Mucosa of descending colon (tissue), 3 donors: ENCODE measurements around the gene NAA80. TPM values are rescaled to one million over a fixed set of nuclear protein-coding genes. Genes with fewer than 3 reads are reported as not detected.

Source experiments
- ATAC-seq: fragments of 200-7000 bp; cut with Tn5 transposase; one replicate; pipeline ENCODE4 v1.9.1; 2020; ENCODE audit warnings: mild to moderate bottlenecking, moderate library complexity
- DNase-seq, 3 donors: peaks; one replicate each; pipeline ENCODE4 v3.0.0-alpha.2; 2020
- H3K36me3 ChIP-seq: fragments of 200-600 bp; one replicate; pipeline ENCODE4 v1.8.0; 2021; ENCODE audit warnings: low read depth, mild to moderate bottlenecking
- H3K4me1 ChIP-seq: fragments of 200-600 bp; one replicate; pipeline ENCODE4 v1.8.0; 2021; ENCODE audit warnings: low read depth, mild to moderate bottlenecking
- H3K4me3 ChIP-seq: fragments of 200-600 bp; one replicate; pipeline ENCODE4 v1.8.0; 2021; ENCODE audit warnings: mild to moderate bottlenecking
- H3K9me3 ChIP-seq: fragments of 200-600 bp; one replicate; pipeline ENCODE4 v1.8.0; 2021; ENCODE audit warnings: mild to moderate bottlenecking
- intact Hi-C, 2 donors: fragments of 100-400 bp; cut with DNase I in 1 of 2; cut with micrococcal nuclease in 1 of 2; formaldehyde crosslinking; loops; one replicate each; pipeline versions ENCODE4 v1.11.0 to v1.11.1; 2022; cut with DNase I, micrococcal nuclease
- long read RNA-seq, 2 donors: library from polyadenylated mRNA; unstranded; transcript quantifications; one replicate each; pipeline ENCODE4 v2.0.0, GENCODE V29; 2019 to 2021
- total RNA-seq, 3 donors: library from RNA; stranded (reverse); fragmentation: NEBNext Ultra II Directional in 2 of 3; extraction: Animal tissue kit (Norgen Biotek cat#: 25700) in 2 of 3; gene quantifications; one replicate each; pipeline versions ENCODE4 v1.2.1 to v1.2.4, GENCODE V29; 2021 to 2023
- TF ChIP-seq, protein P1 (sequence below): fragments of 200-600 bp; IDR thresholded peaks from one replicate; pipeline ENCODE4 v1.8.0; 2022; ENCODE audit warnings: antibody characterized with exemption, mild to moderate bottlenecking
- donor health status: DM: no; HTN: no; CAD: no; lungs with moderate emphysema.
- donor health status: DM: no; HTN: no; CAD: no.
- donor health status: DM: no; HTN: yes; CAD: no.

Gene NAA80
- 10 to 100 TPM in 1 of 3 donors, 1 to 10 TPM in 2; 7.0 to 10.1 (median 8.4) TPM for total RNA-seq
- long read RNA-seq, donor 1, result 0 reads
- long read RNA-seq, donor 2, partial matches to known transcripts, result 2 of 3 reads
- long read RNA-seq, donor 2, other reads (novel, unspliced or antisense), result 0 of 3 reads

- DNase-seq, result peak; percentile 99 to 100 (median 100)
- intact Hi-C loops, result no loop called here
- peaks cover 14% of the 10 kb centered on the region for H3K4me1 ChIP-seq
- H3K36me3 ChIP-seq, result peaks cover 6% of the 10 kb centered on the region
- no peaks in the 10 kb centered on the region for H3K9me3 ChIP-seq
- TF ChIP-seq, protein P1, sequence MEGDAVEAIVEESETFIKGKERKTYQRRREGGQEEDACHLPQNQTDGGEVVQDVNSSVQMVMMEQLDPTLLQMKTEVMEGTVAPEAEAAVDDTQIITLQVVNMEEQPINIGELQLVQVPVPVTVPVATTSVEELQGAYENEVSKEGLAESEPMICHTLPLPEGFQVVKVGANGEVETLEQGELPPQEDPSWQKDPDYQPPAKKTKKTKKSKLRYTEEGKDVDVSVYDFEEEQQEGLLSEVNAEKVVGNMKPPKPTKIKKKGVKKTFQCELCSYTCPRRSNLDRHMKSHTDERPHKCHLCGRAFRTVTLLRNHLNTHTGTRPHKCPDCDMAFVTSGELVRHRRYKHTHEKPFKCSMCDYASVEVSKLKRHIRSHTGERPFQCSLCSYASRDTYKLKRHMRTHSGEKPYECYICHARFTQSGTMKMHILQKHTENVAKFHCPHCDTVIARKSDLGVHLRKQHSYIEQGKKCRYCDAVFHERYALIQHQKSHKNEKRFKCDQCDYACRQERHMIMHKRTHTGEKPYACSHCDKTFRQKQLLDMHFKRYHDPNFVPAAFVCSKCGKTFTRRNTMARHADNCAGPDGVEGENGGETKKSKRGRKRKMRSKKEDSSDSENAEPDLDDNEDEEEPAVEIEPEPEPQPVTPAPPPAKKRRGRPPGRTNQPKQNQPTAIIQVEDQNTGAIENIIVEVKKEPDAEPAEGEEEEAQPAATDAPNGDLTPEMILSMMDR, result peak; percentile 33
- peak within 1 kb of the TSS; percentile 20 for H3K4me3 ChIP-seq
- peak; percentile 86 for ATAC-seq
Measured at GRCh38 chr3:50298836-50299637, at the start of gene NAA80, which contains the start of gene HYAL3. Gene NAA80, minus strand, starts transcription at chr3:50299405. Its CDS starts 1,942 bp downstream, at chr3:50297463. Gene HYAL3, minus strand, starts transcription at chr3:50299405. Its CDS starts 3,803 bp downstream, at chr3:50295602.

- ATAC-seq (peak; percentile 15), DNase-seq (peak in 2 of 3 donors; percentile 73 to 77)
- Histone ChIP-seq H3K9me3 (no peaks in the 10 kb centered on the region), H3K36me3 (no peaks in the 10 kb centered on the region), H3K4me3 (no peak overlapping the region), H3K4me1 (peaks cover 30% of the 10 kb centered on the region)
- TF ChIP-seq, protein P1, result no peak
- intact Hi-C loops, result loop anchor here in 1 of 2 donors (5.0 kb wide), 1 partner anchor 195 kb away; no protein-coding TSS in a partner anchor
Measured at GRCh38 chr3:50347187-50347813, 48.1 kb upstream of the NAA80 start.

- Histone ChIP-seq H3K36me3 (no peaks in the 10 kb centered on the region), H3K9me3 (no peaks in the 10 kb centered on the region), H3K4me1 (peaks cover 27% of the 10 kb centered on the region), H3K4me3 (no peak within 1 kb of the TSS)
- TF ChIP-seq, protein P1, result no peak
- intact Hi-C loops, result loop anchor here in 1 of 2 donors (5.0 kb wide), 1 partner anchor 197 kb away; no protein-coding TSS in a partner anchor
- DNase-seq (peak; percentile 78 to 87 (median 84)), ATAC-seq (peak; percentile 53)
Measured at GRCh38 chr3:50345586-50346234, 46.5 kb upstream of the NAA80 start, which contains the start of gene ZMYND10. Gene ZMYND10, minus strand, starts transcription at chr3:50345732. Its CDS starts 153 bp downstream, at chr3:50345579.

DNA sequence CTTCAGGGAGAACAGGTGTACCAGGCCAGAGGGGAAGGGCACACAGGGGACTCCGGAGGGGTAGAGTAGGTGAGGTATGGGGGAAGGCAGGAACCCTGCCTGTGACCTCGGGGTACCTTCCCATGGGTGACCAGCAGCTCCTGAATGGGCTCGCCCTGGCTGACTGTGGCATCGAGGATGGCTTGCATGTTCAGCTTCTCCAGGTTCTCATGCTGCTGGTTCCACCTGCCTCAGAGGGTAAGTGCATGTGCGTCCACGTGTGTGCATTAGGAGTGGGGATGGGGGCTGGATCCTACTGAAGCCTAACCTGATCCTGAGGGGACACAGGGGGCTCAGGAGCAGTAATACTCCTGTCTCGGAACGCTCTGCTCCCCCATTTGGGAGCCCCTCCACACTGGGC, 45.8 kb upstream of the NAA80 start:
- intact Hi-C loops, result loop anchor here in 1 of 2 donors (5.0 kb wide), 1 partner anchor 197 kb away; no protein-coding TSS in a partner anchor

More for the DNA sequence above, 45.8 kb upstream of the NAA80 start:
- H3K9me3 ChIP-seq, result no peaks in the 10 kb centered on the region
- no peak for ATAC-seq
- no peaks in the 10 kb centered on the region for H3K36me3 ChIP-seq
- no peak overlapping the region for H3K4me3 ChIP-seq
- peaks cover 31% of the 10 kb centered on the region for H3K4me1 ChIP-seq
- no peak for DNase-seq
- TF ChIP-seq, protein P1, result no peak
